NAMALWA (cell line): Measurements from ENCODE around the gene CHID1.

Experiments
- DNase-seq: peaks from one replicate; pipeline ENCODE4 v3.0.0-alpha.2; 2015; ENCODE audit warnings: low spot score

Gene CHID1

DNA sequence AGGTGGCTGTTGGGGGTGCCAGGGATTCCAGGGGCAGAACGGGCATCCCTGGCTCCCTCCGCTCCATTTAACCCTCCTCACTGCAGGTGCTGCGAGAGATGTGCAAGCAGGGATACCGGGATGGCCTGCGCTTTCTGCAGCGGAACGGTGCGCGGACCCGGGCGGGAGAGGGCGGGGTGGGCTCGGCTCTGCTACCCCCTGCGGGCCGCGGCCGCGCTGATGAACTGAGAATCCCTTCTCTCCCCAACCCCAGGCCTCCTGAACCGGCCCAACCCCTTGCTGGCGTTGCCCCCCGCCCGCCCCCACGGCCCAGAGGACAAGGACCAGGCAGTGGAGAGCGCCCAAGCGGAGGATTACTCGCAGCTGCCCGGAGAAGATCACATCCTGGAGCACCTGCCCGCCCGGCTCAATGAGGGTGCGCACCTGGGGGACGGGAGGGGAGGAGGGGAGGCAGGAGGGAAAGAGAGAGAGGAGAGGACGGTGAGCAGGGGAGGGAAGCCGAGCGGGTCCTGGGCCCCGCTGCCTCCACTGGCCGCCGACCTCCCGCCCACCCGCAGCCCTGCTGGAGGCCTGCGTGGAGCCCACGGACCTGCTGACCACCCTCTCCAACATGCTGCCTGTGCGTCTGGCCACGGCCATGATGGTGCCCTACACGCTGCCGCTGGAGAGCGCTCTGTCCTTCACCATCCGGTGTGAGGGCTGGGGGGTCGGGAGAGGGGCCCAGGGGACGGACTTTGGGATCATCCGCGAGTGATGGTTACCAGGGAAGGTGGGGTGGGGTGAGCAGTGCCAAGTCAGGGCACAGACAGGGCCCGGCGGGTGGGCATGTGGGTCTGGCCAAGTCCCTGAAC lies 86.9 kb downstream of the CHID1 start:
- DNase-seq = no peak

DNA sequence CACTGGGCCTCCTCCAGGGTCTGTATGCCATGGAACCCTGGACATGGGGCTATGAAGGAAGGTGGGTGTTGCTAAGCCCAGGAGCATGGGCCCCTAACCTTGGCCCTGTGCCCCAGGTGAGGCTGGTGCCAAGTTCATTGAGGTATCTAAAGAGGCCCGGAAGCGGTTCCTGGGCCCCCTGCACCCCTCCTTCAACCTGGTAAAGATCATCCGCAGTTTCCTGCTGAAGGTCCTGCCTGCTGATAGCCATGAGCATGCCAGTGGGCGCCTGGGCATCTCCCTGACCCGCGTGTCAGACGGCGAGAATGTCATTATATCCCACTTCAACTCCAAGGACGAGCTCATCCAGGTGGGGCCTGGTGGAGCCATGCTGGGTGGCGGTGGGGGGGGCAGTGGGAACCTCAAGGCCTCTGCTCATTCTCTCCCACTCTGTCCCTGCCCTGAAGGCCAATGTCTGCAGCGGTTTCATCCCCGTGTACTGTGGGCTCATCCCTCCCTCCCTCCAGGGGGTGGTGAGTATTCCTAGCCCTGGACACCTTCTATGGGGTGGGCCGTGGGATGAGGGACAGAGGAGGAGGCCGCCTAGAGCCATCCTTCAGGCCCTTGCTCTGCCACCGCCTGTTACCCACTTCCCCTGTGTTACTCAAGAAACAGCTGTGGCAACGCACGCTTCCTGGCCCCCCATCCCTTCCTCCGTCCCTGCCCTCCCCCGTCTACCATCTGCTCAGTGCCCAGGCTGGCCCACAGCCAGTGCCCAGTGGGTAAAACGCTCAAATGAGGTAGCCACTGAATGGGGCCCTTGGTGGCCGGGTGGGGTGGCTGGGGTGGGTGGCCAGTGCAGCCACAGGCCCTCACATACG lies 88.9 kb downstream of the CHID1 start:
- no peak for DNase-seq

DNA sequence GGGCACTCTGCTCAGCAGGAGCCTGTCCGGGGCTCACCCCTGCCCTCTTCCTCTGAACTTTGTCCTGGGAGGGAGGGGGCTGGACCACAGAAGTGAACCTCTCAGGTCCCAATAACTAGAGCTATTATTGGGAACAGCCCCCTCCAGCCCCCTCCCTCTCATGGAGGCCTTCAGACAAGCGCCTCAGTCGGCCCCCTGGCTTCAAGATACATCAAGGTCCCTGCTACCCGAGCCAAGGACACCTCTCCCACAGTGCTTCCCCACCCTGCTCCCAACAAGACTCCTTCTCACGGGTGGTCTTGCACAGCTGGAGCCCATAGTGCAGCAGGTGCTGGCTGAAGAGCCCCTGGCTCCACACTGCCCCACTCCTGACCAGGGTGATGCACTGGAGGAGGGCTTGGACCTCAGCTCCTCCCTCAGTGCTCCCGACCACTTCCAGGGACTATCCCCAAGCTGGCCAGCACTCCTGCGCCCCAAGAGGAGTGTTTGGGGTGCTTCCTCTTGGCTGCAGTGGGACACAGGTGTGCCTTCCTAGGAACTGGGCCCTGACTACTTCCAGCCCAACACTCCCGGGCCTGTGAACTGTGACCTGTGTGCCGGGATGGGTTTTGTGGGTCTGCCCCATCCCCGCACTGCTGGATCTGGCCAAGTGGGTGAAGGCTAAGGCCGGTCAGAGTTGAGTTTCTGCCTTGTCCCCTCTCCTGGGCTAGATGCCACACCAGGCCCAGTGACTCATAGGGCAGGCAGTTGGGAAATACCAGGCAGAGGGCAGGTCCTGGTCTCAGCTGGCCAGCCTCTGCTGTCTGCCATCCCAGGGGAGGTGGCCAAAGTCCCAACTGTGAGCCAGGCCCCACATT lies 89.7 kb downstream of the CHID1 start:
- no peak for DNase-seq

DNA sequence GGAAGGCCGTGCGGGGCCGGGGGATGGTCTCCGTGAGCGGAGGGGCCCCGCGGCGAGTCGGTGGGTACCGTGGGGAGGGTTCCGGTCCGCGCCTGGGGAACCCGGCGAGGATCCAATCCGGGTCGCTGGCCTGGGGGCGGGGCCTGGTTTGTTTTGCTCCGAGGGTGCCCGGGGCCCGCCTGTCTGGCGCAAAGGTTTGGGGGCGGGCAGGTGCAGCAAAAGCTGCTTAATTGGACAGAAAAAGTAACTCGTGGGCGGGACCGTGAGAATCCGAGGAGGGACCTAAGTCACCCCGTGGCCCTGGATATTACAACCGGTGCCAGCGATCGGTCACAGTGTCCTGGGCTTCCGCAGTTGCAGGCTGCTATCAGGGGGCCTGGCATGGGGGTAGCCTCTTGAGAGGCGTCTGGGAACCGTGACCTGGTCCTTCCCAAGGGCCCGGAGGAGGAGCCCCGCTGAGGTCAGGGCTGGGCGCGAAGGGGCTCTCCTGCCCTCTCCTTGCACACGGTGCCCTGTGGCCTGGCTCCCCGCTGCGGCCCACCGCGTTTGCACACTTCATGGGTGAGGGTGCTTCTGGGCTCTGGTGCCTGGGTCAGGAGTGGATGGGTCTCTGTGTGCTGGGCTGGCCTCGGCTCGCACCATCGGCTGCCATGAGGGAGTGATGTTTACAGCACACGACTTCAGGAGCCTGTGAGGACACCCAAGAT lies 90.5 kb downstream of the CHID1 start:
- DNase-seq = peak; percentile 96

DNA sequence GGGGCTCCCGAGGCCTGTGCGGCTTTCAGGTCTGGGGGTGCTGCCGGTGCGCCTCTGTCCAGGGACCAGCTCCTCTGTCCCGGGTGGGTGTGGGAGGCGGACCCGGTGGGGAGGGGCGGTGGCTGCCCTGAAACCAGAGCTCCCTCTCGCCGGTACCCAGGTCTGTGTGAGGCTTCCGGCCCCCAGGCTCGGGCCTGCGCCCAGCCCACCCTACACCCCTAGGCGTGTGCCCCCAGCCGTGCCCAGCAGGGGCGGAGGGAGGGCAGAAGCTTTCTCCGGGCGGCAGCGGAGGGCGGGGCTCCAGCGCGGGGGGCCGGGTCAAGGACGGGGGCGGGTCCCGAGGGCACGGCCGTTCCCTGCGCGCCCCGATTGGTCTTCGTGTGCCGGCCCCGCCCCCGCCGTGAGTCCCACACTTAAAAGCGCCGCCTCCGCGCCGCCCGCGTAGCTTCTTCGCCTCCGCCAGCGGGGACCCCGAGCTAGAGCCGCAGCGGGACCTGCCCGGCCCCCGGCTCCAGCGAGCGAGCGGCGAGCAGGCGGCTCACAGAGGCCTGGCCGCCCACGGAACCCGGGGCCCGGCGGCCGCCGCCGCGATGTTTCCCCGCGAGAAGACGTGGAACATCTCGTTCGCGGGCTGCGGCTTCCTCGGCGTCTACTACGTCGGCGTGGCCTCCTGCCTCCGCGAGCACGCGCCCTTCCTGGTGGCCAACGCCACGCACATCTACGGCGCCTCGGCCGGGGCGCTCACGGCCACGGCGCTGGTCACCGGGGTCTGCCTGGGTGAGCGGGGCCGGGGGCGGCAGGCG lies 91.3 kb downstream of the CHID1 start:
- DNase-seq = peak; percentile 91

DNA sequence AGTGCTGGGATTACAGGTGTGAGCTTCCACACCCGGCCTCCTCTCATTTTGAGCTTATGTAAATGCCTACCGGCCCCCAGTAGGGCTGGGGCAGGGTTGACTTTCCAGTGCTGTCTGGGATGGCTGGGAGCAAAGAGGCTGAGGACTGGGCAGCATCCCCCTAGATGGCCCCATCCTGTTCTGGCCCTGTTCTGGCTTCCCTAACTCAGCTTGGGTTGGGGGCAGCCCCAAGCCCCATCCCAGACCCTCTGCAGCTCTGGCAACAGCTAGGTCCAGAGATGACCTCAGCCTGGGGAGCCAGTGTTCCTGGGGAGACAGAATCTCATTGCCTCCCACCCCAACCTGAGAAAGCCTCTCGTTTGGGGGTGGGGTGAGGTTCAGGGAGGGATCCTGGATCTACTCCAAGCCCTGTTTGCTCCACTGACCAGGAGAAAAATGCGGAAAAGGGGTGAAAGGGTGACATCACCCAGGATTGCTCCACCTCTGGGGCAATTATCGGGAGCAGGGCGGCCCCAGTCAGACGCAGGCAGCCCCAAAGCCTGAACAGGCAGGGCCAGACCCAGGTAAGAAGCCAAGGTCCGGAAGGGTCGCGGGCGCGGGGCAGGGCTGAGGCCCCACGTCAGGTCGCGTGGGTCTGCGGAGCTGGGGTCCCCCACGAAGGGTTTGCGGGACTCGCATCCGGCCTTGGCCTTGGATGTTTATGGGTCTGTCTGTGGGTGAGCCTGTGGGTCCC lies 92.0 kb downstream of the CHID1 start, which contains the start of gene PNPLA2:
Gene PNPLA2, plus strand, starts transcription at position 519 of the 733 bp plus-strand sequence. CDS start 805 bp downstream, outside the sequence.
- DNase-seq = no peak
